GM12891 (cell line): Measurements from ENCODE around the gene GDAP1L1.

Experiments
- POLR2A ChIP-seq: IDR thresholded peaks from 2 replicates; pipeline ENCODE4 v1.6.1; 2011; ENCODE audit warnings: low read depth, low read length, control low read depth
- POLR2AphosphoS5 ChIP-seq: IDR thresholded peaks from 2 replicates; pipeline ENCODE4 v1.6.1; 2011; ENCODE audit warnings: low read depth, low read length, control low read depth
- SPI1 ChIP-seq: IDR thresholded peaks from 2 replicates; pipeline ENCODE4 v1.6.1; 2011; ENCODE audit warnings: low read depth, low read length, control low read depth
- TAF1 ChIP-seq: IDR thresholded peaks from 2 replicates; pipeline ENCODE4 v1.6.1; 2011; ENCODE audit warnings: low read depth, low read length, control low read depth

- TF ChIP-seq POLR2A (no peak), POLR2AphosphoS5 (no peak), SPI1 (no peak), TAF1 (no peak)
Observed at GRCh38 chr20:44204156-44204831, 42.8 kb upstream of the GDAP1L1 start.
